ENCODE measurements around the gene DHCR24.

- TF ChIP-seq CTCF (IDR thresholded peaks at IDR 0.05; ENCODE audit: extremely low read depth in 1 of 2, insufficient read depth in 1 of 2, low read depth in 1 of 2, low read length in 2 of 2), result no peak
- TF ChIP-seq POLR2AphosphoS5 (IDR thresholded peaks at IDR 0.05; ENCODE audit: insufficient read depth, low read depth, low read length), result no peak
- TF ChIP-seq EZH2 (IDR thresholded peaks at IDR 0.05; ENCODE audit: borderline replicate concordance, low read depth, low read length, severe bottlenecking), result no peak
- TF ChIP-seq MAX (IDR thresholded peaks at IDR 0.05; ENCODE audit: insufficient read depth, insufficient read length), result no peak
- no peak for TF ChIP-seq FOS (IDR thresholded peaks at IDR 0.05; ENCODE audit: borderline replicate concordance, insufficient read depth, low read length)
Measured at GRCh38 chr1:54872036-54872331, 15.0 kb downstream of the DHCR24 start.

All from endothelial cell of umbilical vein (primary cell).